Measurements from ENCODE around the gene GRIFIN.

GRIFIN gene

DNA sequence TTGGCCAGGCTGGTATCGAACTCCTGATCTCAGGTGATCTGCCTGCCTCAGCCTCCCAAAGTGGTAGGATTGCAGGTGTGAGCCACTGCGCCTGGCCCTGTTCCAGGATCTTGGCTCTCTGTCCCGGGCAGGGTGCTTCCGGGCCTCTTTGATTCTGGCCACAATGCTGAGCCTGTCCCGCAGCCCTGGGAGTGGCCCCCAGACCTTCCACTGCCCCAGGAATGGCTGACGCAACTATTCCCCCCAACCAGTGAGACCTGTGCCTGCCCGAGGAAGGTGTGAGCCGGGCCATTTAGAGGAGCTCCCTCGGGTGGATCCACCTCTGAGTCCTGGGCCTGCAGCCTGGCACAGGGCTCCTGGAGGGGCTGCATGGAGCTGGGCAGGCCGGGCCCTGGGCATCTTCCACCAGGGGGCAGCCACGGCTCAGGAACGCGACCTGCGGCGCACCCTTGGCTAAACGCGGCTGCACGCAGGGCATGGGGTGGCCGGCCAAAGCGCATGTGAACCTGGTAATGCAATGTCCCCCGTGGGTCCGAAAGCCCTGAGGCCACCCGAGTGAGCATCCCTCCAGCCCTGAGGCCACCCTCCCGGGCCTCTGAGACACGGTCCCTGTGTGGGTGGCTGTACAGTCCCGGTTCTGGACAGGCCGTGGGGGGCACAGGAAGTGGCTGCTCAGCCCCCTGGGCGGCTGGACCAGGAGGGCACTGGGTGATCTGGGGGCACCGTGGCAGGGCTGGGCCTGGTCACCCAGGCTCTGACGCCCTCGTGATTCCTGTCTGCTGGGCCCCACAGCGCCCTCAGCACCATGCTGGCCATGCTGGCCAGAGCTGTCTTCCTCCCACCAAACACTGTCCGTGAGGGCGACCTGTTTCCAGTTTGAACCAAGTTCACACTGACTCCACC lies 24.8 kb downstream of the GRIFIN start:
- TF ChIP-seq CTCF (IDR thresholded peaks at IDR 0.05; ENCODE audit: extremely low read depth, missing control alignments) = peak; percentile 68
- peak; percentile 92 for DNase-seq (ENCODE audit: low spot score)

- DNase-seq (ENCODE audit: low spot score) = no peak
- TF ChIP-seq CTCF (IDR thresholded peaks at IDR 0.05; ENCODE audit: extremely low read depth, missing control alignments) = no peak
These were observed 25.7 kb downstream of the GRIFIN start for GRCh38 chr7:2450198-2451107.

DNA sequence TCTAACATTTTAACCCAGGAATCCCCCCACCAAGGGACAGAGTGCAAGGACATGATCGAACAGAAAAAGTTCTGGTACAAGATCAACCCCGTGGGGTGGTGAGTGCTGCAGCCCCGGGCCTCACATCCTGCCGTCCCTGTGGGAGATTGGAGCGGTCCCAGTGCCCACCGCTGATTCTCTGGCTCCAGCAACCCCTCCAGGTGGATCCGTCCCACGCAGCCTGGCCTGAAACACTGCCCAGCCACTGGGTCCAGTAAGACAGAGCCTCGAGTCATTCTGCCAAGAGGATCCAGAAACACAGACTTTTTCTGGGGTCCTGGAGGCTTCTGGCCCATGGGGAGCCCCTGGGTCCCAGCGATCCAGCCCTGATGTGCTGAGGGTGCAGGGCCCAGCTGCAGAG lies 29.5 kb downstream of the GRIFIN start:
- TF ChIP-seq CTCF (IDR thresholded peaks at IDR 0.05; ENCODE audit: extremely low read depth, missing control alignments) = no peak

DNA sequence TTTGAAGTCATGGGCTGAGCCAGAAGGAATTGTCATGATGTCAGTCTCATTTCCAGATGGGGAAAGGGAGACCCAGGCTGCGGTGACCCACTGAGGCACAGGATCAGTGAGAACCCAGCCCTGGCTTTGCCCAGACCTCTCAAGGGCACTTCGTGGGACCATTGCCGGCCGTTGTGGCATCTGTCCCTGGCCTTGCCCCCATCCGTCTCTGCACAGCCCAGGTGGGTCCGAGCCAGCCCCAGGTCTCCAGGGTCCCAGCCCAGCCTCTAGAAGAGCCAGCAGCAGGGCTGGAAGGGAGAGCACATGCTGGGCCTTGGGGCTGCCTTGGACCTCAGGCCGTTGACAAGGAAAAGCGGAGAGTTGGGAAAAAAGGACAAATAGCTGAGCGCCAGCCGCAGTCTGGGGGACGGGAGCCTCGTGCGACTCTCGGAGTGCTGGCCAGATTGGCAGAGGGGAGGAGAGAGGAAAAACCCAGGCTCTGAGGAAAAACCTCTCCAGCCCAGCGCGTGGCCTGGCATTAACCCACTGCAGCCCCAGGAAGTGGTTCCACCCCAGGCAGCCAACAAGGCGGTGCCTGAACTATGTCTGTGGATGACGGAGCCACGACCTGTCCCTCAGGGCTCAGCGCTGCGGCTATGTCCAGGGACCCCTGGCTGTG lies 30.2 kb downstream of the GRIFIN start:
- no peak for DNase-seq (ENCODE audit: low spot score)
- TF ChIP-seq CTCF (IDR thresholded peaks at IDR 0.05; ENCODE audit: extremely low read depth, missing control alignments) = no peak

More for the DNA sequence above, 29.5 kb downstream of the GRIFIN start:
- no peak for DNase-seq (ENCODE audit: low spot score)

- no peak for TF ChIP-seq CTCF (IDR thresholded peaks at IDR 0.05; ENCODE audit: extremely low read depth, missing control alignments)
- DNase-seq (ENCODE audit: low spot score) = no peak
These were observed 31.2 kb downstream of the GRIFIN start for GRCh38 chr7:2445047-2445446.

DNA sequence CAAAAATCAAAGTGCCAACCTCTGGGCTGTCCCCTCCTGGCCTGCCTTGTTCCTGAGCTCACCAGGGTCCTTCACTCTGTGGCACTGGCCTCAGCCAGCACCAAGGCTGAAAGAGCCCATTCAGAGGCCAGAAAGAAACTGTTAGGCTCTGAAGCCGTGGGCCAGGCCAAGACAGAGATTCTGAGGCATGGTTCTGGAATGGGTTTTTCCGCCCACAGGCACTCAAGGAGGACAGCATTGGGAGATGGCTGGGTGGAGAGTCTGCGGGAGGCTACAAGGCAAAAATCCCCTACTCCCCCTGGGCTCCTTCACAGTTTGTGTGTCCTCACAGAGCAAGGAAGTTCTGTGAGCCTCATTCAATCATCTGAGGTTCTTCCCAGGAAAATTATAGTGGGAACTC lies 31.7 kb downstream of the GRIFIN start:
- no peak for DNase-seq (ENCODE audit: low spot score)
- no peak for TF ChIP-seq CTCF (IDR thresholded peaks at IDR 0.05; ENCODE audit: extremely low read depth, missing control alignments)
